ENCODE measurements around the gene CCDC201.

The CCDC201 gene

DNA sequence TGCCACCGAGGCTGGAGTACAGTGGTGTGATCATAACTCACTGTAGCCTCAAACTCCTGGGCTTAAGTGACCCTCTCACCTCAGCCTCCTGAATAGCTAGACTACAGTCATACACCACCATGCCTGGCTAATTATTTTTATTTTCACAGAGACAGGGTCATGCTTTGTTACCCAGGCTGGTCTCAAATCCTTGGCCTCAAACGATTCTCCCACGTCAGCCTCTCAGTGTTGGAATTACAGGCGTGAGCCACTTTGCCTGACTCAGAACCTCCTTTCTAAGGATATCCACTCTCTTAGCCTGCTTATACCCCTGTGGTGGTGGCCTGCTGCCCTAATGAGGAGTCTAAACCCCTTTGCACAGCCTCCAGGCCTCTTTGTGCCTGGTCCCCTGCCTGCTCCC lies 11.3 kb upstream of the CCDC201 start:
- H3K9me3 ChIP-seq (ENCODE audit: control insufficient read depth, low read depth, low read length): no peaks in the 10 kb centered on the region
- peaks cover 5% of the 10 kb centered on the region for H3K4me1 ChIP-seq (ENCODE audit: control insufficient read depth, low read depth, low read length)

DNA sequence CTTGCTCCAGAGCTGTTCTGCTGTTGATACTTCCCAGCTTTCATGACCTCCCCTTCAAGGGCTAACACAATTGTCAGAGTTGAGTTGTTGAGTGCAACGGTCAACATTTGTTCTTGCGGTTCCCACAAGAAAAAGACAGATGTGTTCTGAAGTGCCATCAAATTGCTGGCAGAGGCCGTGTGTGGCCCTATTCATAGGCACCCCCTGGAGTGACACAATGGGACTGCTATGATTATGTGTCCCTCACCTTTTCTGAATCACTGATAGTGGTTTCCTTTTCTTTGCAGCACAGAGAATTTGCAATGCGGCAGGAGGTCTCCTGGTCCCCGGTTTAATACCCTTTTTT lies 9.6 kb upstream of the CCDC201 start:
- Histone ChIP-seq H3K36me3 (ENCODE audit: control insufficient read depth, low read depth, low read length) (no peaks in the 10 kb centered on the region), H3K9me3 (ENCODE audit: control insufficient read depth, low read depth, low read length) (peaks cover 11% of the 10 kb centered on the region), H3K27me3 (ENCODE audit: control insufficient read depth, insufficient read depth, low read length) (peaks cover 11% of the 10 kb centered on the region), H3K27ac (ENCODE audit: low read length) (no peak overlapping the region), H3K4me1 (ENCODE audit: control insufficient read depth, low read depth, low read length) (peaks cover 5% of the 10 kb centered on the region), H3K4me3 (ENCODE audit: low read length) (no peak overlapping the region), H3K9ac (ENCODE audit: low read length) (no peak overlapping the region)

More for the DNA sequence above, 11.3 kb upstream of the CCDC201 start:
- Histone ChIP-seq H3K27ac (ENCODE audit: low read length) (no peak overlapping the region), H3K36me3 (ENCODE audit: control insufficient read depth, low read depth, low read length) (no peaks in the 10 kb centered on the region), H3K4me3 (ENCODE audit: low read length) (no peak overlapping the region), H3K27me3 (ENCODE audit: control insufficient read depth, insufficient read depth, low read length) (peaks cover 28% of the 10 kb centered on the region), H3K9ac (ENCODE audit: low read length) (no peak overlapping the region)

DNA sequence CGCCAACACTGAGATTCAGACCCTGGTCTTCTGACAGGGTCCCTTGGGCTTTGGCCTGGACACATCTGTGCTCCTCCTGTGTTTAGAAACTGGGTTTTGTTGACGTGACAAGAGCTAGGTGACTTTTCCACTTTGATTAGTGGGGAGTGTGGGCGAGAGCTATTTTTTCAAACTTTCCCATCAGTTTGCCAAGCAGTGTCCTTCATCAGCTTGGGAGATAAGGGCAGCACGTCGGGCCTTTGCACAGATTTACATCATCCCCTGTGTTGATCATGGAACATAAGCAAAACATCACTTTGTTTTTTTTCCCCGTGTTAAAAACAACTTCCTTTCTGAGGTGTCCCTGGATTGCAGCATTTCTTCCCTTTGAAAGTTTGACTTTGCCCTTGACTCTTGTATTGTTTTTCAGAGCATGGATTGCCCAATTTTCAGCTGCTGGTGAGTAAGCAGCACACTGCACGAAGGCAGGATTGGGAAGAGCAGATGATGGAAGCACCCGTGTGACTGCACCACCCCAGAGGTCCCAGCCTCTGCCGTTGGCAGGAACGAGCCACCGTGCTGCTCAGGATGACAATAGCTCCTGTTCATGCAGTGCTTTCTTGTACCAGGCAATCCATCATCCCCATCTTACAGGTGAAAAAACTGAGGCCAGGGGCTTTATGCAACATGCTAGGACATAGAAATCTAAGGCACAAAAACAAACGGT lies 9.0 kb upstream of the CCDC201 start:
- peaks cover 5% of the 10 kb centered on the region for H3K4me1 ChIP-seq (ENCODE audit: control insufficient read depth, low read depth, low read length)
- peaks cover 11% of the 10 kb centered on the region for H3K9me3 ChIP-seq (ENCODE audit: control insufficient read depth, low read depth, low read length)
- H3K4me3 ChIP-seq (ENCODE audit: low read length): no peak overlapping the region
- H3K9ac ChIP-seq (ENCODE audit: low read length): no peak overlapping the region
- H3K36me3 ChIP-seq (ENCODE audit: control insufficient read depth, low read depth, low read length): no peaks in the 10 kb centered on the region
- no peak overlapping the region for H3K27ac ChIP-seq (ENCODE audit: low read length)
- peaks cover 6% of the 10 kb centered on the region for H3K27me3 ChIP-seq (ENCODE audit: control insufficient read depth, insufficient read depth, low read length)

DNA sequence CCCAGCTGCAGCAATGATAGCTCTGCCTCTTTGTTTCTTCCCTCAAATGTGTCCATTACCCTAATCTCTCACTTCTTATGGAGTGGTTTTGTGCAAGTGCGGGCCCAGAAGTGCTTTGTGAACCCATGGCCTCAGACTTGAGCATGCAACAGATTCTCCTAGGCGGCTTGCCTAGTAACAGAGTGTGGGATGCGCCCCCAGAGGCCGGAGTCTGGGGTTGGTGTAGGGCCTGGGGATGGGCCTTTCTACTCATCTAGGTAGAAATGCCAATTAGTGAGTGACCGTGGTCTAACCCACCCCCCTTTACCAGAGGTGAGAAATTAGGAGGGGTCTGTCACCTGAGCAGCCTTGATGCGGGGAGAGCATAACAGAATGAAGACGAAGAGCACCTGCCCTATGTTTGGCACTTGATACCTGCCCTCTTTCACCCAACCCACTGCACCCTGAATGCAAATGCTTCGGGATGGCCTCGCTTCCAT lies 8.4 kb upstream of the CCDC201 start:
- Histone ChIP-seq H3K9ac (ENCODE audit: low read length) (no peak overlapping the region), H3K36me3 (ENCODE audit: control insufficient read depth, low read depth, low read length) (no peaks in the 10 kb centered on the region), H3K4me3 (ENCODE audit: low read length) (no peak overlapping the region), H3K9me3 (ENCODE audit: control insufficient read depth, low read depth, low read length) (peaks cover 11% of the 10 kb centered on the region), H3K4me1 (ENCODE audit: control insufficient read depth, low read depth, low read length) (peaks cover 5% of the 10 kb centered on the region), H3K27ac (ENCODE audit: low read length) (no peak overlapping the region), H3K27me3 (ENCODE audit: control insufficient read depth, insufficient read depth, low read length) (peaks cover under 1% of the 10 kb centered on the region)

DNA sequence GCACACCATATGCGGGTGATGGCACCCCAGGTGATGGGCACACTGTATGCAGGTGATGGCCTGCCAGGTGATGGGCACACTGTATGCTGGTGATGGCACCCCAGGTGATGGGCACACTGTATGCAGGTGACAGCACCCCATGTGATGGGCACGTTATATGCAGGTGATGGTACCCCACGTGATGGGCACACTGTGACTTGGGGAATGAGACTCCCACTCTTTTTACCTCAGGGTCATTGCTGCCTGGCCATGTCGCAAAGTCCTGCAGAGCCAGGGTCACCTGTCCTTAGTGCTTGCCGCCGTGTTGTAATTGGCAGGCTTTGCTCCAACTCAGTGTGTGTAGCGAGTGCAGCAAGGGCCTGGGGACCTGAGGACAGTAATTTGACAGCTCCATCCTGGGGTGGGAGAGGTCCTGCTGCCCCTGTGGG lies 7.6 kb upstream of the CCDC201 start:
- H3K27ac ChIP-seq (ENCODE audit: low read length): no peak overlapping the region
- no peaks in the 10 kb centered on the region for H3K36me3 ChIP-seq (ENCODE audit: control insufficient read depth, low read depth, low read length)

DNA sequence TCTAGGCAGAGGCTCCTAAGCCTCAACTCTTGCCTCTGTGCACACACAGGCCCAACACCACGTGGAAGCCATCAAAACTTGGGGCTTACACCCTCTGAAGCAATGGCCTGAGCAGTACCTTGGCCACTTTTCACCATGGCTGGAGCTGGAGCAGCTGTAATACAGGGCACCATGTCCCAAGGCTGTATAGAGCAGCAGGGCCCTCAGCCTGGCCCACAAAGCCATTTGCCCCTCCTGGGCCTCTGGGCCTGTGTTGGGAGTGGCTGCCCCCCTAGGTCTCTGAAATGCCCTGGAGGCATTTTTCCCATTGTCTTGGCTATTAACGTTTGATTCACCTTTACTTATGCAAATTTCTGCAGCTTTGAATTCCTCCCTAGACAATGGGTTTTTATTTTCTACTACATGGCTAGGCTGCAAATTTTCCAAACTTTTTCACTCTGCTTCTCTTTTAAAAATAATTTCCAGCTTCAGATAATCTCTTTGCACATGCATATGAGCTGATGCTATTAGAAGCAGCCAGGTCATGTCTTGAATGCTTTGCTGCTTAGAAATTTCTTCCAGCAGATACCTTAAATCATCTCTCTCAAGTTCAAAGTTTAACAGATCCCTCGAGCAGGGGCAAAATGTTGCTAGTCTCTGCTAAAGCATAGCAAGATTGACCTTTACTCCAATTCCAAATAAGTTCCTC lies 5.7 kb upstream of the CCDC201 start:
- H3K9me3 ChIP-seq (ENCODE audit: control insufficient read depth, low read depth, low read length): peaks cover 11% of the 10 kb centered on the region
- H3K9ac ChIP-seq (ENCODE audit: low read length): no peak overlapping the region
- H3K4me3 ChIP-seq (ENCODE audit: low read length): no peak overlapping the region
- H3K27me3 ChIP-seq (ENCODE audit: control insufficient read depth, insufficient read depth, low read length): no peaks in the 10 kb centered on the region
- H3K4me1 ChIP-seq (ENCODE audit: control insufficient read depth, low read depth, low read length): peaks cover 5% of the 10 kb centered on the region
- H3K36me3 ChIP-seq (ENCODE audit: control insufficient read depth, low read depth, low read length): no peaks in the 10 kb centered on the region
- no peak overlapping the region for H3K27ac ChIP-seq (ENCODE audit: low read length)

More for the DNA sequence above, 7.6 kb upstream of the CCDC201 start:
- Histone ChIP-seq H3K9ac (ENCODE audit: low read length) (no peak overlapping the region), H3K27me3 (ENCODE audit: control insufficient read depth, insufficient read depth, low read length) (no peaks in the 10 kb centered on the region), H3K9me3 (ENCODE audit: control insufficient read depth, low read depth, low read length) (peaks cover 11% of the 10 kb centered on the region), H3K4me1 (ENCODE audit: control insufficient read depth, low read depth, low read length) (peaks cover 5% of the 10 kb centered on the region), H3K4me3 (ENCODE audit: low read length) (no peak overlapping the region)

DNA sequence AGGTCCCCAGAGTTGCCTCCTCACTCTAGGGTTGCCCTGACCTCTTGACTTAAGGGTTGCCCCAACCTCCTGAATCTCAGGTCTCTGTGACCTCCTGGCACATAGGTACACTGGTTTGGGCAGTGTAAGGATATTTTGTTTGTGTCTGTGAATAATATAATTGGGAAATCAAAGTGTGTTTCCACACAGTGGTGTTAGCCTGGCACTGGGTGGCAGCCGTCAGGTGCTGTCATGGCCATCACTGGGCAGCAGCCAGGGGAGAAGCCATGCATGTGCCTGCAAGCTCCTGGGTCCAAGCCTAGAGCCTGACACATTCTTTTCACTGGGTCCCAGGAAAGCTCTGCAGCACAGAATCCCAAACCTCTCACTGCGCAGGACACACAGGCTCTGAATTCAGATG lies 3.6 kb upstream of the CCDC201 start:
- Histone ChIP-seq H3K36me3 (ENCODE audit: control insufficient read depth, low read depth, low read length) (no peaks in the 10 kb centered on the region), H3K4me1 (ENCODE audit: control insufficient read depth, low read depth, low read length) (no peaks in the 10 kb centered on the region), H3K9me3 (ENCODE audit: control insufficient read depth, low read depth, low read length) (peaks cover 11% of the 10 kb centered on the region), H3K27me3 (ENCODE audit: control insufficient read depth, insufficient read depth, low read length) (no peaks in the 10 kb centered on the region), H3K4me3 (ENCODE audit: low read length) (no peak overlapping the region), H3K27ac (ENCODE audit: low read length) (no peak overlapping the region), H3K9ac (ENCODE audit: low read length) (no peak overlapping the region)

DNA sequence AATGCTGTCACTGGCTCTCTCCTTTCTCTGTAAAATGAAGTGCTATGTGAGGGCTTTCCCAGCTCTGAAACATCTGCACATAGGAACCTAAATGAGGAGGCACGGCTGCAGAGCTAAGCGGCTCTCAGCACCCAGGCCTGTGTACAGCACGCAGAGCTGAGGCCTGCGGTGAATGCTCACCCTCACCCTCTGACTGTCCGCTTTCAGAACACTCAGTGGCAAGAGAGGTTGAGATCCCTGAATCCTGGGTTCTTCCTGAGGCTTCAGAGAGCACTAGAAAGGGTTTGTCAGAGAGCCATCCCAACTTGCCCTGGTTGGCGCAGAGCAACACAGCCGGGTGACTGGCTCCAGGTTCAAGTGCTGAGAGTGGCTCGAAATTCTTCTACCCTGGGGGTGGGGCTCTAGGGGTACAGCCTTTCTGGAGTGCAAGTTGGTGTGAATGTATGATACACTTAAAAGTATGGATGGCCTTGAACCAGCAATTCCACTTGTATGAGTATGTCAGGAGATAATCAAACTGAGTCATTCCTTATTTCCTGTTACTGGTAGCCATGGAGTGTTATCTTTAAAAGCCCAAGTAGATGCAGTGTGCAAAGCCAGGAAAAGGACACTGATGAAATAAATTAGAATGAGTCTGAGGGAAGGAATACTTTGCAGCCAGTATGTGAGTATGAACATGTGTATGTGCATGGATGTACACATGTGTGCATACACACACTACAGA lies 1.7 kb upstream of the CCDC201 start:
- no peak overlapping the region for H3K9ac ChIP-seq (ENCODE audit: low read length)
- H3K9me3 ChIP-seq (ENCODE audit: control insufficient read depth, low read depth, low read length): peaks cover 11% of the 10 kb centered on the region
- H3K36me3 ChIP-seq (ENCODE audit: control insufficient read depth, low read depth, low read length): no peaks in the 10 kb centered on the region
- H3K4me3 ChIP-seq (ENCODE audit: low read length): no peak overlapping the region
- H3K4me1 ChIP-seq (ENCODE audit: control insufficient read depth, low read depth, low read length): no peaks in the 10 kb centered on the region
- H3K27ac ChIP-seq (ENCODE audit: low read length): no peak overlapping the region
- no peaks in the 10 kb centered on the region for H3K27me3 ChIP-seq (ENCODE audit: control insufficient read depth, insufficient read depth, low read length)

DNA sequence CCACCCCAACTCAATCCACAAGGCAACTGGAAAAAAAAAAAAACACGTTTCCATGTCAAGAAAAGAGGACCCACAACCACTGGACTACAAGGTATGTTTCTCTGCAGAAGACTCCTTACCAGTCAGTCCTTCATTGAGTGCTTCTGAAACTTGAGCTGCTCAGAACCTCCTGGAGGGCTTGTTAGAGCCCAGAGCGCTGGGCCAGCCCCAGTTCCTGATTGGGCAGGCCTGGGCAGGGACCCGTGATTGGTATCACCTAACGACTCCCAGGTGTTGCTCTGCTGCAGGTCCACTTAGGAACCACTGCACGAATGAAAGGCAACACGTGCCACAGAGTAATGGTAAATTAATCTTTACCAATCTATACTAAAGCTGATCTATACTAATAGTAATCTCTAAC lies 473 bp upstream of the CCDC201 start:
- Histone ChIP-seq H3K27ac (ENCODE audit: low read length) (no peak overlapping the region), H3K27me3 (ENCODE audit: control insufficient read depth, insufficient read depth, low read length) (no peaks in the 10 kb centered on the region), H3K9ac (ENCODE audit: low read length) (no peak overlapping the region), H3K36me3 (ENCODE audit: control insufficient read depth, low read depth, low read length) (no peaks in the 10 kb centered on the region), H3K4me1 (ENCODE audit: control insufficient read depth, low read depth, low read length) (no peaks in the 10 kb centered on the region), H3K4me3 (ENCODE audit: low read length) (no peak overlapping the region), H3K9me3 (ENCODE audit: control insufficient read depth, low read depth, low read length) (peaks cover 7% of the 10 kb centered on the region)

DNA sequence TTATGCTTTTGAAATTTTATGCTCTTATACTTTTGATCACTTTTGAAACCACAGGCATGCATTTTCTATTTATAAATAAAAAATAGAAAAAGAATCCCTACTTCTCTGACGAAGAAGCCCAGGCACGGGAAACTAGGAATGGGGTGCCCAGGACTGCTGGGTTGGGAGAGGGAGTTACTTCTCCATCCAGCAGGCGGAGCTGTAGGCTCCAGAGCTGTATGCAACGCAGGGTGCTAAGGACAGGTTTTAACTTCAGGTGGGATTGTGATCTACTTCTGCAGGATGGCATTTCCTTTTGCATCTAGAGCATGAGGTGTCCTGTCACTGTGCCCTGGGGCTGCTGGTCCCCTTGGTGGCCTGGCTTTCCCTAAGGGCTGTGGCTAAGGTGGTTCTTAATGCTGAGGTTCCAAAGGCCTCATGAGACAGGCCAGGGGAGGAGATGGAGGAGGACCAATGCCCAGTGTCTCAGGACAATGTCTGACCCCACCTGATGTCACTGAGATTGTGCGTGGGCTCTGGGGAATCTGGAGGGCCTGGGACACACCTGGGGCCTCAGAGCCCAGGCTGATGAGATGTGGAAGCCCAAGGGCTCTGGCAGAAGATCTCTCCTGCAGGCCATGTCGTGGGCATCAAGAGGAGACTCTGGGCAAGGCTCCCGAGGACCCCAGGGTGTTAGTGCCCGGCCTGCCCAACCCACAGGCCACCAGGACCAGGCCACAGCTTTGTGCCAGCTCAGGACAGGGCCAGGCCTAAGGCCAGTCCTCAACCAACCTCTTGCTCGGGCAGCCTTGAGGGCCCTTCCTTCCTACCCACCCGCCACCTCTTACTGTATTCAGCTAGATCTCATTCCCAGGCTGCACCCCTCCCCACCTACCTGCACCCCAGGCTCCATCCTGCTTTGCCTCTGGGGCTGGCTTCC lies 507 bp downstream of the CCDC201 start:
- Histone ChIP-seq H3K4me3 (ENCODE audit: low read length) (no peak overlapping the region), H3K9ac (ENCODE audit: low read length) (no peak overlapping the region), H3K36me3 (ENCODE audit: control insufficient read depth, low read depth, low read length) (no peaks in the 10 kb centered on the region), H3K9me3 (ENCODE audit: control insufficient read depth, low read depth, low read length) (no peaks in the 10 kb centered on the region), H3K27ac (ENCODE audit: low read length) (no peak overlapping the region), H3K4me1 (ENCODE audit: control insufficient read depth, low read depth, low read length) (no peaks in the 10 kb centered on the region), H3K27me3 (ENCODE audit: control insufficient read depth, insufficient read depth, low read length) (no peaks in the 10 kb centered on the region)

DNA sequence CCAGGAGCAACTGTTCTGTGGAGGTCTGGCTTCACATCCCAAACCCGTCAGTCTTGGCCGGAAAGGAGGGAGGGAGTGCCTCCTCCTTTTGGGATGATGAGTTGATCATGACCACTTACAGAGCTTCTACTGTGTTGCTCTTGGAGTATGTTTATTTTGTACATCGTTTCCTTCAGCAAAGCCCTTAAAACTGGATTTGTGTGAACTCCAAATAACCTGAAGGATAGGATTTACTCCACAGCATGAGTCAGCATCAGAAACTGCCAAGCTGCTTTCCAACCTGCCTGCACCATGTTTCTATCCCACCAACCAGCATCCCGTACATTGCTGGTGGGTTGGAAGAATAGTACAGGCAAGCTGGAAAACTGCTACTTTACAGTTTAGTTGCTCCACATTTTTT lies 3.5 kb downstream of the CCDC201 start:
- Histone ChIP-seq H3K27ac (ENCODE audit: low read length) (no peak overlapping the region), H3K9ac (ENCODE audit: low read length) (no peak overlapping the region), H3K4me1 (ENCODE audit: control insufficient read depth, low read depth, low read length) (no peaks in the 10 kb centered on the region), H3K4me3 (ENCODE audit: low read length) (no peak overlapping the region), H3K9me3 (ENCODE audit: control insufficient read depth, low read depth, low read length) (no peaks in the 10 kb centered on the region), H3K27me3 (ENCODE audit: control insufficient read depth, insufficient read depth, low read length) (no peaks in the 10 kb centered on the region), H3K36me3 (ENCODE audit: control insufficient read depth, low read depth, low read length) (no peaks in the 10 kb centered on the region)
